BLaER1 (cell line): ENCODE measurements around the gene UBL5.

Experiments
- H3K27ac ChIP-seq: shearing (Covaris generic); formaldehyde crosslinking; 2 replicates; pipeline ENCODE4 v1.8.1; 2022
- H3K27me3 ChIP-seq: shearing (Covaris generic); formaldehyde crosslinking; 2 replicates; pipeline ENCODE4 v1.8.1; 2022
- H3K36me3 ChIP-seq: shearing (Covaris generic); formaldehyde crosslinking; 2 replicates; pipeline ENCODE4 v1.8.1; 2022
- H3K4me1 ChIP-seq: shearing (Covaris generic); formaldehyde crosslinking; 2 replicates; pipeline ENCODE4 v1.8.1; 2022
- H3K4me2 ChIP-seq: shearing (Covaris generic); formaldehyde crosslinking; 2 replicates; pipeline ENCODE4 v1.8.1; 2022
- H3K4me3 ChIP-seq: shearing (Covaris generic); formaldehyde crosslinking; 2 replicates; pipeline ENCODE4 v1.8.1; 2022
- H3K9ac ChIP-seq: shearing (Covaris generic); formaldehyde crosslinking; 2 replicates; pipeline ENCODE4 v1.8.1; 2022
- H3K9me3 ChIP-seq: shearing (Covaris generic); formaldehyde crosslinking; 2 replicates; pipeline ENCODE4 v1.8.1; 2022
- H4K20me1 ChIP-seq: shearing (Covaris generic); formaldehyde crosslinking; 2 replicates; pipeline ENCODE4 v1.8.1; 2022
- Cebpa-rat ChIP-seq: shearing (Covaris generic); IDR thresholded peaks from 2 replicates; pipeline ENCODE4 v1.8.1; 2022

The UBL5 gene

GRCh38 chr19:9863759-9864158 lies 36.0 kb downstream of the UBL5 start:
- Histone ChIP-seq H4K20me1 (no peaks in the 10 kb centered on the region), H3K9me3 (no peaks in the 10 kb centered on the region), H3K4me3 (no peak overlapping the region), H3K27ac (no peak overlapping the region), H3K9ac (no peak overlapping the region), H3K36me3 (no peaks in the 10 kb centered on the region), H3K4me1 (peaks cover 12% of the 10 kb centered on the region), H3K27me3 (no peaks in the 10 kb centered on the region), H3K4me2 (no peak overlapping the region)
- no peak for TF ChIP-seq Cebpa-rat

GRCh38 chr19:9865732-9866501 lies 38.2 kb downstream of the UBL5 start:
- Histone ChIP-seq H4K20me1 (no peaks in the 10 kb centered on the region), H3K4me1 (peaks cover 12% of the 10 kb centered on the region), H3K36me3 (no peaks in the 10 kb centered on the region), H3K9ac (no peak overlapping the region), H3K9me3 (no peaks in the 10 kb centered on the region), H3K27ac (no peak overlapping the region), H3K4me3 (no peak overlapping the region), H3K27me3 (no peaks in the 10 kb centered on the region), H3K4me2 (peak overlapping the region; percentile 39)
- TF ChIP-seq Cebpa-rat, result no peak

GRCh38 chr19:9868983-9869617 lies 41.4 kb downstream of the UBL5 start:
- peaks cover 12% of the 10 kb centered on the region for H3K4me1 ChIP-seq
- no peaks in the 10 kb centered on the region for H3K36me3 ChIP-seq
- H3K4me2 ChIP-seq, result no peak overlapping the region
- no peaks in the 10 kb centered on the region for H3K27me3 ChIP-seq
- no peak overlapping the region for H3K4me3 ChIP-seq
- H3K9me3 ChIP-seq, result no peaks in the 10 kb centered on the region
- H3K9ac ChIP-seq, result no peak overlapping the region
- H3K27ac ChIP-seq, result no peak overlapping the region
- no peaks in the 10 kb centered on the region for H4K20me1 ChIP-seq
- TF ChIP-seq Cebpa-rat, result no peak

- Histone ChIP-seq H3K9me3 (no peaks in the 10 kb centered on the region), H3K27ac (no peak overlapping the region), H3K9ac (no peak overlapping the region), H3K27me3 (no peaks in the 10 kb centered on the region), H3K4me1 (peaks cover under 1% of the 10 kb centered on the region), H3K4me2 (no peak overlapping the region), H3K4me3 (no peak overlapping the region), H3K36me3 (no peaks in the 10 kb centered on the region), H4K20me1 (no peaks in the 10 kb centered on the region)
- TF ChIP-seq Cebpa-rat, result no peak
Observed at GRCh38 chr19:9871626-9872338, 44.1 kb downstream of the UBL5 start.

- no peaks in the 10 kb centered on the region for H4K20me1 ChIP-seq
- H3K27ac ChIP-seq, result no peak overlapping the region
- no peaks in the 10 kb centered on the region for H3K27me3 ChIP-seq
- no peaks in the 10 kb centered on the region for H3K9me3 ChIP-seq
- H3K9ac ChIP-seq, result no peak overlapping the region
- H3K4me2 ChIP-seq, result no peak overlapping the region
- no peak for TF ChIP-seq Cebpa-rat
- no peak overlapping the region for H3K4me3 ChIP-seq
- H3K36me3 ChIP-seq, result no peaks in the 10 kb centered on the region
- no peaks in the 10 kb centered on the region for H3K4me1 ChIP-seq
Observed at GRCh38 chr19:9872618-9873242, 45.0 kb downstream of the UBL5 start.

GRCh38 chr19:9875031-9875627 lies 47.4 kb downstream of the UBL5 start:
- TF ChIP-seq Cebpa-rat, result no peak
- Histone ChIP-seq H3K27me3 (no peaks in the 10 kb centered on the region), H3K4me3 (no peak overlapping the region), H3K27ac (no peak overlapping the region), H4K20me1 (no peaks in the 10 kb centered on the region), H3K4me1 (no peaks in the 10 kb centered on the region), H3K4me2 (no peak overlapping the region), H3K9me3 (no peaks in the 10 kb centered on the region), H3K9ac (no peak overlapping the region), H3K36me3 (no peaks in the 10 kb centered on the region)

GRCh38 chr19:9875796-9876195 lies 48.1 kb downstream of the UBL5 start:
- no peak overlapping the region for H3K4me2 ChIP-seq
- no peaks in the 10 kb centered on the region for H3K4me1 ChIP-seq
- no peaks in the 10 kb centered on the region for H4K20me1 ChIP-seq
- no peak overlapping the region for H3K9ac ChIP-seq
- no peaks in the 10 kb centered on the region for H3K9me3 ChIP-seq
- no peak for TF ChIP-seq Cebpa-rat
- no peaks in the 10 kb centered on the region for H3K27me3 ChIP-seq
- H3K36me3 ChIP-seq, result no peaks in the 10 kb centered on the region
- H3K27ac ChIP-seq, result no peak overlapping the region
- H3K4me3 ChIP-seq, result no peak overlapping the region

- TF ChIP-seq Cebpa-rat, result no peak
- no peak overlapping the region for H3K4me3 ChIP-seq
- no peaks in the 10 kb centered on the region for H3K9me3 ChIP-seq
- no peaks in the 10 kb centered on the region for H3K27me3 ChIP-seq
- H3K4me1 ChIP-seq, result no peaks in the 10 kb centered on the region
- H3K36me3 ChIP-seq, result no peaks in the 10 kb centered on the region
- no peak overlapping the region for H3K9ac ChIP-seq
- H4K20me1 ChIP-seq, result no peaks in the 10 kb centered on the region
- no peak overlapping the region for H3K27ac ChIP-seq
- no peak overlapping the region for H3K4me2 ChIP-seq
Observed at GRCh38 chr19:9877780-9878510, 50.2 kb downstream of the UBL5 start.
